HG02763 (cell line): ENCODE results near the gene PPM1M.
A peak's percentile ranks its signal among the peaks of the same experiment; 100 is the strongest.

Experiments used
- ATAC-seq: cut with Tn5 transposase; IDR thresholded peaks from one replicate; pipeline ENCODE4 v1.9.1; 2021; ENCODE audit warnings: mild to moderate bottlenecking, moderate library complexity; ENCODE audit not compliant: unreplicated experiment

The PPM1M gene

GRCh38 chr3:52229656-52230055 lies 15.9 kb upstream of the PPM1M start:
- no peak for ATAC-seq

DNA sequence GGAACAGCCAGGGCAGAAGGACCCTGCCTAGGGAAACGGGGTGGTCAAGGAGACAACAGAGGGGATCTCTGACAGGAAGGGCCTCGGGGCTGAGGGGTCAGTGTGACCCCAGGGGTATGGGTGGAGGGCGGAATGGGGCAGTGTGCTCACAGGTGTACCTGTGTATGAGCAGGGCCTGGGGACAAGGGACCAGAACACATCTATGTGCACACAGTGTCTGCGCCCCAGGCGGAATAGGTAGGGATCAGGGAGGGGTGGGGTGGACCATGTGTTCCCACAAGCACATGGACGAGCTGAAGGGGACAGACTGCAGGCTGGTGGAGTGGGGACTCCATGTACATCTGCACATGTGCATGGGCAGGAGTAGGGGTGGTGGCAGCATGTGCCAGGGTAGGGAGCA lies 15.1 kb upstream of the PPM1M start:
- ATAC-seq, result no peak

GRCh38 chr3:52230889-52231499 lies 14.6 kb upstream of the PPM1M start:
- no peak for ATAC-seq

GRCh38 chr3:52231502-52232278 lies 13.9 kb upstream of the PPM1M start:
- ATAC-seq, result no peak

DNA sequence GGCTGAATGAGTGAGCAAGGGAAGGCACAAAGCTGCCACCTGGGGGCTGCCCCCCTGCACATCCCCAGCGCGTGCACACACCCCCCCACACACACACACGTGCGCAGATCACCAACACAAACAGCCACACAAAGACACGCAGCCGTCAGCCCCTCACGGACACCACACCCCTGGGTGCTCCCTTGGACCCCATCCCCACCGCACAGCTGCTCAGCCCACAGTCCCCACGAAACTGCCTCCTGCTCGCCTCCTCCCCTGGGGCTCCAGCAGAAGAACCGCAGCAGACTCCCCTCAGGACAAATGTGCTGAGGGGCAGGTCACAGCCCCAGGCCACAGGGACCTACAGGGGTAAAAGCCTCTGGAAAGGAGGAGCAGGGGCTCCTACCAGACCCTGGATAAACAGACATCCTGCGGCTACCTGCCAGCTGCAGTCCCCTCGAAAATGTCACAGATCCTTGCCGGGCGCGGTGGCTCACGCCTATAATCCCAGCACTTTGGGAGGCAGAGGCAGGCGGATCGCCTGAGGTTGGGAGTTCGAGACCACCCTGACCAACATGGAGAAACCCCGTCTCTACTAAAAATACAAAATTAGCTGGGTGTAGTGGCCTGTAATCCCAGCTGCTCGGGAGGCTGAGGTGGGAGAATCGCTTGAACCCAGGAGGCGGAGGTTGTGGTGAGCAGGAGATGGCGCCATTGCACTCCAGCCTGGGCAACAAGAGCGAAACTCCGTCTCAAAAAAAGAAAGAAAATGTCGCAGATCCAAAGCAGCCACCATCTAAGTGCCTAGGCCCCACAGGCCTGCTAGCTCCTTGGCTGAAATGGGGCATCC lies 13.1 kb upstream of the PPM1M start:
- ATAC-seq, result no peak

DNA sequence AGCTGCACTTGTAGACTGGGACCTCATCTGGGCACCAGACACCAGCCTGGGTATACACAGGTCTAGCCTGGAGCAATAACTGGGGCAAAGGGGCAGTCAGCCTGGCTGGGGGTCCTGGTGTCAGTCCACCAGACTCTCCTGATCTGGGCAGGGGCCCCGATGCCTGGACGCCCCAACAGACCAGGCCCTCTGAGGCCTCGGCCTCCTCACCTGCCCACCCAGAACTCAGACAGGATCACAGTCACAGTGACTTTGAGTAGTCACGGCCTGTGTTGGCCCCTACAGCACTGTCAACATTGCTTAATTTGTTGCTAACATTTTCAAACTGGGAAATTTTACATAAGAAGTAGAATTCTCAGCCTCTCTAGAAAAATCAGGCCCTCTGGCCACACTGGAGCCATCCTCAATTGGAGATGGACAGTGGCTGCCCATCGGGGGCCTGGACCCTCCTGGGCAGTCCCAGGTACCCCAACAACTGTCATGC lies 12.4 kb upstream of the PPM1M start:
- ATAC-seq, result no peak

- ATAC-seq, result no peak
These were observed 11.6 kb upstream of the PPM1M start for GRCh38 chr3:52233968-52234367.

DNA sequence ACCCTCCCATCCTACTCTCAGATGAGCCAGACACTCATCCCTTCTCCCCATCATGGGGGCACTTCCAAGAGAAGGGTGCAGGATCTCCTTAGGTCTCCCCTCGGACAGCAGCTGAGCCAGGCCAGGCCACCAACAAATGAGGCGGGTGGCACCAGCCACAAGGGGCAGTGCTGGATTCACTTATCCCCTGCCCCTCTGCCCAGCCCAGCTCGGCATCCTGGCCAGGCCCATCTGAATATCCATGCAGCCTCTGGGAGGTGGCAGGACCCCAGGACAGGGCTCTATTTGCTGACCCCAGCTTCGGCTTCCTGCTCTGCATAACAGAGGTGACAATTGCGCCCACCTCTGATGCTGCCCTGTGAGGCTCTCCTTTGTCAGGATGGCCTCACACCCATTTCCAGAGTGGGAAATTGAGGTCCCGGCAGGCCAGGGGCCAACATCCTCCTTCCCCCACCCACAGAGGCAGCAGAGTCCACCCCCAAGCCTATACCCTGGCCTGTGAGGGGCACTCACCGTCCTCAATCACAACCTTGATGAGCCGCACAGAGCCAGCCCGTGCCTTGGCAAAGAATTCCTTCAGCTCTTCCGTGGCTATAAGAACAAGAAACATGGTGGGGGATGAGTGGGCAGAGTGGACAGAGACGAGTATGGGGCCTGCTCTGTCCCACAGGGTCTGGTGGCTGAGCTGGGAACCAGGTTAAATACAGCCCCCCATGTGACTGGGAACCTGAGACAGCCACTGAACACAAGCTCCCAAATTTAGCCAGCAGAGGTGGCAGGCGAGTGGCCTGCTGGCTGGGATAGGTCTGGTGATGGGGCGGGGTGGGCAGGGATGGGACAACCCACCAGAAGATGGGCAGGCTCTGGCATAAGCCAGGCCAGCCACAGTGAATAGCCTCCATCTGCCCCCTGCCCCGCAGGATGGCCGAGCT lies 10.8 kb upstream of the PPM1M start:
- ATAC-seq, result no peak

DNA sequence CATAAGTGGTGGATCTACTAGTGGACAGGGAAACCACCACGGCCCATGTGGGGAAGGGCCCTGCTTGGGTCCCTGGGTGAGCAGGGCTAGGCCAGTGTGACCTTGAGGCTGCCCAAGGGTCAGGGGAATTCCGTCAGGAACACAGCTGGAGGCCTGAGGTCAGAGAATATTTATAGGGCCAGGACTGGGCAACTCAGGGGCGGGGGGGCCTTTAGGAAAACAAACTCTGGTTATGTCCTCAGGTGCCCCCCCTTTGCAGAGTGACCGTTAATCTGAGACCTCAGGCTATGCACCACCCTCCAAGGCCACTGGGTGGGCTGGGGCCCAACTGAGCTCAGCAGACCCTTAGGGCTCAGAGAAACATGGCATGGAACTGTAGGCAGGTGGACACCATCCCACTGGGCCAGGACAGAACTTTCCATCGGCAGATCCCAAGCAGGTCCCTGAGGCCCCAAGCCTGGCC lies 9.1 kb upstream of the PPM1M start:
- ATAC-seq, result no peak

GRCh38 chr3:52237006-52237656 lies 8.4 kb upstream of the PPM1M start:
- ATAC-seq, result no peak

GRCh38 chr3:52237657-52238172 lies 7.8 kb upstream of the PPM1M start:
- no peak for ATAC-seq

GRCh38 chr3:52238193-52238760 lies 7.3 kb upstream of the PPM1M start:
- no peak for ATAC-seq

GRCh38 chr3:52238761-52239701 lies 6.5 kb upstream of the PPM1M start, which contains the start of gene TWF2:
Gene TWF2, minus strand, starts transcription at chr3:52239158. Its CDS starts 142 bp downstream, at chr3:52239016.
- peak; percentile 78 for ATAC-seq

DNA sequence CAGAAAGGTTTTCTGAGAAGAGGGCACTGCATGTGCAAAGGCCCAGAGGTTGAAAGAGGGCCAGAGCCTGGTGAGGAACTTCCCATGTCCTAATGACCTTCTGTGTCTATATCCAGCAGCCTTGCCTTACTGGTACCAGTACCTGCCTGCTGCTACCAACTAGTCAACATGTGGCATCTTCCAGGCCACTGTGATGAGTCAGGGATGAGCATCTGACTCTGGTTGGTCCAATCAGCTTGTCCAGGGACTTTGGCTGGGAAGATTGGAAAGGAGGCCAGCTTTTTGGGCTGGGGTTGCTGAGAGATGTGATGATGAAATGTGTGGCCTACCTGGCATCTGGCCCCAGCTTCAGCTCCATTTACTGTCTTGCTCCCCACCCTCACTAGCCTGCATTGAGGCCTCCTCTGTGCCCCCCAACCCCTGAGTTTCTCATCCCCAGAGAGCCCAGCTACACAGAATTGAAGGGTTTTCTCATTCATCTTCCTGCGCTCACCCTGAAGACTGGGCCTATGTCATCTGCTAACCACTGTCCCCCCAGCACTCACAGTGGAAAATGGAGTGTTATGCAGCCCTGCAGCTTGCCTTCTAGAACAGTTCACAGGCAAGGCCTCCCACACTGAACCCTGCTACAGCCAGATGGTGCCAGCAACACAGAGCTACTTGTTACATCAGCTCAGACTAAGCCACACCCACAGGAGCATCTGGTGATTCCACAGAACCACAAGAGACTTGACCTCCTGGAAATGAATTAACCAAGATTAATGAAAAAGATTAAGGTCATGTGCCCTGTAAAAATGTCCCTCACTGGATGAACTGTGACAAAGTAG lies 5.3 kb upstream of the PPM1M start:
- ATAC-seq, result no peak

- no peak for ATAC-seq
These were observed 4.6 kb upstream of the PPM1M start for GRCh38 chr3:52240886-52241370.

GRCh38 chr3:52242039-52242438 lies 3.5 kb upstream of the PPM1M start:
- no peak for ATAC-seq
